Mesothelial cell of epicardium (in vitro differentiated cells): Measurements from ENCODE around the gene PIK3CG. TPM values are rescaled to one million over a fixed set of nuclear protein-coding genes. Genes with fewer than 3 reads are reported as not detected.

ENCODE experiments used
- DNase-seq, 2 experiments: peaks; one replicate each; pipeline ENCODE4 v3.0.0; 2021; ENCODE audit warnings: low spot score in 2 of 2; ENCODE audit not compliant: unreplicated experiment in 2 of 2
- H3K27ac Mint-ChIP-seq: 2 replicates; pipeline ENCODE4 v1.8.0; 2021; ENCODE audit warnings: mixed read lengths
- H3K27me3 Mint-ChIP-seq: 2 replicates; pipeline ENCODE4 v1.8.0; 2021; ENCODE audit warnings: low read depth, mixed read lengths
- H3K36me3 Mint-ChIP-seq: 2 replicates; pipeline ENCODE4 v1.8.0; 2021; ENCODE audit warnings: mixed read lengths
- H3K4me1 Mint-ChIP-seq: 2 replicates; pipeline ENCODE4 v1.8.0; 2021; ENCODE audit warnings: mixed read lengths
- H3K4me3 Mint-ChIP-seq: 2 replicates; pipeline ENCODE4 v1.8.0; 2021; ENCODE audit warnings: mild to moderate bottlenecking, moderate library complexity, mixed read lengths
- H3K9me3 Mint-ChIP-seq: 2 replicates; pipeline ENCODE4 v1.8.0; 2021; ENCODE audit warnings: mixed read lengths
- CTCF ChIP-seq: fragments of 200-600 bp; sonication (generic); IDR thresholded peaks from one replicate; pipeline ENCODE4 v1.5.0; 2021; ENCODE audit warnings: antibody characterized with exemption; ENCODE audit not compliant: unreplicated experiment
- total RNA-seq: library from RNA; stranded (reverse); gene quantifications from 3 replicates; pipeline ENCODE4 v1.2.1, GENCODE V29; 2021

PIK3CG gene
- total RNA-seq, 1 donor from 2014 or later: 0.09 TPM

DNA sequence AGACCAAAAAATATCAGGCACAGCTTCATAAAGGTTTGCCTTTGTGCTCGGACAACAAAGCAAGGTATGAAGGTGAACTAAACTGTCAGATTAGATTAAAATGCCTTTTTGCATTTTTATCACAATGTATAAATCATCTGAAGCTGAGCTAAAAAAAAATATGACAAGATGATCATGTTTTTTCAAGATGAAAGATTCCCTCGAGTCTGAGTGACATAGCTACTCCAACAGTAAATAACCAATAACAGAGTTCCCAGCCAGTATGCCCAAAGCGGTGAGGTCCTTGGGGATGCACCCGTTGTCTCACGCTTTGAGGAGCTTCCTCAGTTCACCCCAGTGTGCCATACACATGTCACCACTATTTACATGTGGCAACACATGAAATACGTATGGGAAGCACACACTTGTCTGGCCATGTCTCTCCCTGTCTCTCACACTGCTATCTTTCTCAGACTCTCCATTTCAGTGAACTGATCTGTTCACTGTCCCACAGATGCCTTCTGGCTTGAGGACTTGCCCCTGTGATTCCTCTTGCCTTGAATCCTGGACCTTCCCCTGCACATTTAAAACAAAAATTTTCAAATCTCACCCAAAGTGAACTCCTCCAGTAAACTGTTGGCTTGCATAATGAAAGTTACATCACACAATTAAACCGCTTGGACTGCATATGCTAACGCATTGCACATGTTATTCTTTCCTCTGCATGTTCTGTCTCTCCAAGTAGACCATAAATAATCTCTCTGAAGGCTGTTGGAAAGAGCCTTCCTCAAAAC, 2.6 kb upstream of the PIK3CG start:
- peak overlapping the region; percentile 36 for H3K27ac Mint-ChIP-seq
- H3K4me1 Mint-ChIP-seq: peaks cover 27% of the 10 kb centered on the region
- no peaks in the 10 kb centered on the region for H3K27me3 Mint-ChIP-seq
- TF ChIP-seq CTCF: no peak
- peaks cover 11% of the 10 kb centered on the region for H3K9me3 Mint-ChIP-seq
- H3K4me3 Mint-ChIP-seq: no peak overlapping the region
- DNase-seq: no peak
- no peaks in the 10 kb centered on the region for H3K36me3 Mint-ChIP-seq

DNA sequence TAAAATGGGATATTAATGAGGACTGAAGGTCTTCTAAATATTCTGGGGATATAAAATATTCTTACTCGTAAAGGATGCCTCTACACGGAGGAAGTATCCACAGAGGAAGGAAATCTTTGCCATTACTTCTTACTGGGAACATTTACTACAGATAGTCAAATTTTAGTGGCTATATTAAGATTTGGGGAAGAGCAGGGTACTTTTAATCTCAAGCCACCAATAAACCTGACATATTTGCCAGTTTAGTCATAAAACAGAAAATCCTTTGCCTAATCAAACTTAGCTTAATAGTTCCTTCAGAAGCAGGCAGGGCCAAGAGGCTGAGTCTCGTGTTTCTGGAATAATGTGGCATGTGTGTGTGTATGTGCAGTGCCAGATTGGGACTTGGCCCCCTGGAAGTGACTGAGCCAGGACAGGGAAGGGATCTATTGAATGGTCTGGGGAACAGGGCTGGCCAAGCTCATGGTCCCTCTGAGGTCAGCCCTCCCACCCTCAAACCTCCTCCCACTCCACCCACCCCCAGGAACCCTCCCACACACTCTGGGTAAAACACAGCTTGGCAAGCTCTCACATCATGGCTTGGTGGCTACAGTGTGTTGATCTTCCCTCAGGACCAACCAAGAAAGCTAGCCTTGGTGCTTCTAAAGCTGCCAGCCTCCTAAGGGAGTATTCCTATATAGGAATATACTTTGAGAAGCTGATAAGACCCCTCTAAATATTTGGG, 1.6 kb upstream of the PIK3CG start:
- Mint-ChIP-seq H3K27me3 (no peaks in the 10 kb centered on the region), H3K9me3 (peaks cover 7% of the 10 kb centered on the region), H3K27ac (no peak overlapping the region), H3K4me1 (peaks cover 27% of the 10 kb centered on the region), H3K4me3 (no peak overlapping the region), H3K36me3 (no peaks in the 10 kb centered on the region)
- no peak for DNase-seq
- no peak for TF ChIP-seq CTCF

DNA sequence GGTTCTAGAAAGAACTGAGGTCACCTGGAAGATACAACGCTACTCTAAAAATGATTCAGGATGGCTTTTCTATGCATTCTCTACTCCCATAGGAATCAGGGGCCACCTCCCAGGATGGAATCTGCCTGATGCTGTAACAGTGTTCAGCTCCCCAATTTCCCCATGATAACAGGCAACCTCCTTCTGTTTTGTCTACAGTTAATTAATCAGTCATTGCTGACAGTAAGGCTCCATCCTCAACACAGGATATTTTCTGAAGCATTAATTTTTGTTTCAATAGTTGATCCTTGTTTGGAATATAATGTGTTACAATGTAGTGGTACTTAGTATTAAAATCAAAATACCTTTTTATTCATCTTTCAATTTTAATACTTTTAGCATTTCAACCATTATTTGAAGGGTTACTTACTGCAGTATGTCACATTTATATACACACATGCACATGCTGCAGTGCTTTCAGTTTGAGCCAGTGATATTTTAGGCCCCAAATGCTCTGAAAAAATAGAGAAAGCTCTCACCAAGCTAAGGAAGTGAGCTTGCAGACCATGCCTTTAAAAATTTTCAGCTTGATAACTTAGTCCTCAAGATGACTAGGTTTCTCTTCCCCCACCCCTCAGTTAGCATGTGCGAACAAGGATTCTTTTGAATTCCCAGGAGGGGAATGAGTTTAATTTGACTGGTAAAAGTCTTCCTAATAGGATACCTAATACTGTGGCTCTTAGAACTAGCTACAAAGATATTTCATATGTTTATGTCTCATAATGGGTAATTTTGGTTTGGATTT, 592 bp upstream of the PIK3CG start:
- Mint-ChIP-seq H3K27me3 (no peaks in the 10 kb centered on the region), H3K4me3 (no peak overlapping the region), H3K36me3 (no peaks in the 10 kb centered on the region), H3K27ac (no peak overlapping the region), H3K9me3 (peaks cover 4% of the 10 kb centered on the region), H3K4me1 (peaks cover 19% of the 10 kb centered on the region)
- no peak for DNase-seq
- no peak for TF ChIP-seq CTCF

GRCh38 chr7:106866298-106867281, 1.5 kb downstream of the PIK3CG start:
- Mint-ChIP-seq H3K9me3 (no peaks in the 10 kb centered on the region), H3K36me3 (no peaks in the 10 kb centered on the region), H3K4me1 (peaks cover 26% of the 10 kb centered on the region), H3K4me3 (no peak overlapping the region), H3K27me3 (no peaks in the 10 kb centered on the region), H3K27ac (no peak overlapping the region)
- DNase-seq: no peak
- TF ChIP-seq CTCF: no peak
